CD4-positive, alpha-beta T cell (primary cell): ENCODE results near the gene PPARD. TPM values are rescaled to one million over a fixed set of nuclear protein-coding genes. Genes with fewer than 3 reads are reported as not detected.

Experiments used
- ATAC-seq: fragments of 200-7000 bp; cut with Tn5 transposase; one replicate; pipeline ENCODE4 v1.10.0; 2022; ENCODE audit warnings: mild to moderate bottlenecking; ENCODE audit not compliant: poor library complexity
- CTCF ChIA-PET: fragments of 350-600 bp; sonication (Branson Sonifier 250); formaldehyde crosslinking; loops from one replicate; lab custom pipeline; 2021; ENCODE audit warnings: antibody characterized with exemption, inconsistent platforms; lab: Charles Lee
- POLR2A ChIA-PET: fragments of 350-600 bp; sonication (Branson Sonifier 250); formaldehyde crosslinking; loops from one replicate; lab custom pipeline; 2021; ENCODE audit warnings: antibody characterized with exemption, inconsistent platforms; lab: Charles Lee
- DNase-seq, 14 experiments: peaks; one replicate each; pipeline ENCODE4 v3.0.0-alpha.2; 2013 to 2020; ENCODE audit warnings: mixed read lengths in 2 of 14
- H3K27ac ChIP-seq, 2 donors: one replicate each; pipeline versions ENCODE4 v1.5.1 to v1.7.0; 2013; ENCODE audit warnings: low read length in 2 of 2, low read depth in 1 of 2, mild to moderate bottlenecking in 1 of 2
- H3K27me3 ChIP-seq, 2 experiments: 1 replicate in 1 of 2; 2 replicates in 1 of 2; pipeline versions ENCODE4 v1.6.1 to v1.7.0; 2013; ENCODE audit warnings: low read length in 2 of 2, control low read depth in 1 of 2, mild to moderate bottlenecking in 1 of 2, moderate library complexity in 1 of 2; ENCODE audit not compliant: insufficient read depth in 2 of 2, control insufficient read depth in 1 of 2
- H3K36me3 ChIP-seq: one replicate; pipeline ENCODE4 v1.6.1; 2013; ENCODE audit warnings: low read length, control low read depth; ENCODE audit not compliant: insufficient read depth
- H3K4me1 ChIP-seq: one replicate; pipeline ENCODE4 v1.6.1; 2013; ENCODE audit warnings: low read length, control low read depth; ENCODE audit not compliant: insufficient read depth
- H3K4me3 ChIP-seq: one replicate; pipeline ENCODE4 v1.5.1; 2013; ENCODE audit warnings: mild to moderate bottlenecking, low read length, moderate library complexity
- H3K9me3 ChIP-seq, 2 experiments: 1 replicate in 1 of 2; 2 replicates in 1 of 2; pipeline versions ENCODE4 v1.6.1 to v1.7.0; 2013; ENCODE audit warnings: low read length in 2 of 2, mild to moderate bottlenecking in 2 of 2, control low read depth in 1 of 2, moderate library complexity in 1 of 2; ENCODE audit not compliant: control insufficient read depth in 1 of 2, insufficient read depth in 1 of 2
- H3K27ac Mint-ChIP-seq: one replicate; pipeline ENCODE4 v1.8.0; 2020; ENCODE audit warnings: mixed read lengths
- H3K27me3 Mint-ChIP-seq: one replicate; pipeline ENCODE4 v1.8.0; 2021; ENCODE audit warnings: mixed read lengths
- H3K36me3 Mint-ChIP-seq: one replicate; pipeline ENCODE4 v1.8.0; 2021; ENCODE audit warnings: low read depth, mixed read lengths
- H3K4me1 Mint-ChIP-seq: one replicate; pipeline ENCODE4 v1.8.0; 2021; ENCODE audit warnings: low read depth, mixed read lengths
- H3K4me3 Mint-ChIP-seq: one replicate; pipeline ENCODE4 v1.8.0; 2020; ENCODE audit warnings: mild to moderate bottlenecking, mixed read lengths
- H3K9me3 Mint-ChIP-seq: one replicate; pipeline ENCODE4 v1.8.0; 2020; ENCODE audit warnings: mixed read lengths
- CTCF ChIP-seq: fragments of 200-600 bp; IDR thresholded peaks from one replicate; pipeline ENCODE4 v1.8.0; 2022; ENCODE audit warnings: antibody characterized with exemption, mild to moderate bottlenecking
- intact Hi-C, 2 experiments: fragments of 100-400 bp; cut with DNase I in 1 of 2; cut with micrococcal nuclease in 1 of 2; formaldehyde crosslinking; loops; one replicate each; pipeline versions ENCODE4 v1.15.1 to v1.9.0; 2023 to 2025; cut with DNase I, micrococcal nuclease
- total RNA-seq, 174 experiments: library from RNA in 2 of 174; stranded (reverse) in 2 of 174; gene quantifications; one replicate each; pipeline ENCODE4 v1.2.3 and lab custom pipeline; 2021 to 2026

PPARD gene
- total RNA-seq, 2 experiments from 2014 or later: 34.1 to 37.0 TPM

GRCh38 chr6:35400901-35401311 lies 58.5 kb downstream of the PPARD start:
- DNase-seq (no peak), ATAC-seq (no peak)
- Mint-ChIP-seq H3K36me3 (peaks cover 19% of the 10 kb centered on the region), H3K4me3 (no peak overlapping the region), H3K27me3 (no peaks in the 10 kb centered on the region), H3K4me1 (peaks cover 13% of the 10 kb centered on the region), H3K27ac (peak overlapping the region; percentile 69), H3K9me3 (no peaks in the 10 kb centered on the region)
- Histone ChIP-seq H3K4me1 (peaks cover 14% of the 10 kb centered on the region), H3K27ac (no peak overlapping the region), H3K4me3 (no peak overlapping the region), H3K27me3 (no peaks in the 10 kb centered on the region), H3K36me3 (peaks cover 5% of the 10 kb centered on the region), H3K9me3 (no peaks in the 10 kb centered on the region)
- ChIA-PET POLR2A (no interaction called here), CTCF (no interaction called here)
- intact Hi-C loops: no loop called here
- TF ChIP-seq CTCF: no peak

- intact Hi-C loops: no loop called here
- H3K36me3 ChIP-seq: peaks cover 5% of the 10 kb centered on the region
- H3K9me3 ChIP-seq: no peaks in the 10 kb centered on the region
- Mint-ChIP-seq H3K9me3 (no peaks in the 10 kb centered on the region), H3K4me3 (no peak overlapping the region), H3K4me1 (peaks cover 11% of the 10 kb centered on the region), H3K36me3 (peaks cover 19% of the 10 kb centered on the region), H3K27ac (peak overlapping the region; percentile 69), H3K27me3 (no peaks in the 10 kb centered on the region)
- ATAC-seq (no peak), DNase-seq (no peak)
- ChIA-PET CTCF (no interaction called here), POLR2A (no interaction called here)
- no peak overlapping the region for H3K4me3 ChIP-seq
- H3K27me3 ChIP-seq: no peaks in the 10 kb centered on the region
- peaks cover 14% of the 10 kb centered on the region for H3K4me1 ChIP-seq
- no peak overlapping the region for H3K27ac ChIP-seq
- TF ChIP-seq CTCF: no peak
These were observed 59.2 kb downstream of the PPARD start for GRCh38 chr6:35401514-35401913.

- no peak overlapping the region for H3K4me3 Mint-ChIP-seq
- no peaks in the 10 kb centered on the region for H3K9me3 Mint-ChIP-seq
- Histone ChIP-seq H3K4me3 (no peak overlapping the region), H3K4me1 (peaks cover 14% of the 10 kb centered on the region), H3K36me3 (peaks cover 1% of the 10 kb centered on the region), H3K27ac (no peak overlapping the region), H3K27me3 (no peaks in the 10 kb centered on the region), H3K9me3 (no peaks in the 10 kb centered on the region)
- POLR2A ChIA-PET: no interaction called here
- H3K4me1 Mint-ChIP-seq: peaks cover 11% of the 10 kb centered on the region
- peaks cover 17% of the 10 kb centered on the region for H3K36me3 Mint-ChIP-seq
- peak overlapping the region; percentile 69 for H3K27ac Mint-ChIP-seq
- intact Hi-C loops: no loop called here
- no peaks in the 10 kb centered on the region for H3K27me3 Mint-ChIP-seq
- DNase-seq: no peak
- TF ChIP-seq CTCF: no peak
- ATAC-seq: no peak
- CTCF ChIA-PET: no interaction called here
These were observed 59.9 kb downstream of the PPARD start for GRCh38 chr6:35402136-35402855.
